8988T (cell line): ENCODE results near the gene CEND1.

Experiments
- DNase-seq: peaks from one replicate; pipeline ENCODE4 v3.0.0; 2011

Gene CEND1

GRCh38 chr11:794766-795633 lies 5.1 kb upstream of the CEND1 start:
- peak; percentile 86 for DNase-seq

DNA sequence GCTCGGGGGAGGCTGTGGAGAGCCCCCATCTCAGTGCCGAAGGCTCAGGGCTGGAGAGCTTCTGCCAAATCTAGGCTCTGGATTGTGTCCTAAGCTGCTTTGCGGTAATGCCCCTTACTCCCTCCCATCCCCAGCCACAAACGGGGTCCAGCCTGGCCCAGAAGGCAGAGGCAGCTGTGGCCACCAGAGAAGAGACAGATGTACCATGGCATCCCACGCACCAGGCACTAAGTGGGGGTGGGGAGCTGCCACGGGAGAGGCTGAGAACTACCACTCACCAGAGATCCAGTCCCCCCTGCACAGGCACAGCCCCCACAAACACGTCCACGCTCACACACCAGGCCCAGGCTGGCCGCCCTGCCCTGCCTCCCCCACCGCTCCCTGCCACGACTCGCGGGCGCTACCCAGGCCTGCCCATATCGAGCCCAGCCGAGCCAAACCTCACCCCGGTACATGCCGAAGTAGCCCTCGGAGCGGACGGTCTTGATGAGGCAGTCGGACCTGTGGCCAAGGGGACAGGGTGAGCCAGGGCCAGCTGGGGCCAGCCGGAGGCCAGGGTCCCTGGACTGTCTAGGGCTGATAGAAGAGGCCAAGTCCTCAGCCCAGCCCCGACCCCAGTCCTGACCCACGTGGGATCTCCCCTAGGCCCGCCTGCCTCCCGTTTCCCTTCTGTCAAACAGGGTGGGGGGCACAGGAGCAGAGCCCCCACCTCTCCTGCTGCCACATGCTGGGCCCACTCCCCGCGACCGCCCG lies 4.3 kb upstream of the CEND1 start:
- no peak for DNase-seq

GRCh38 chr11:793556-793955 lies 3.7 kb upstream of the CEND1 start:
- no peak for DNase-seq

DNA sequence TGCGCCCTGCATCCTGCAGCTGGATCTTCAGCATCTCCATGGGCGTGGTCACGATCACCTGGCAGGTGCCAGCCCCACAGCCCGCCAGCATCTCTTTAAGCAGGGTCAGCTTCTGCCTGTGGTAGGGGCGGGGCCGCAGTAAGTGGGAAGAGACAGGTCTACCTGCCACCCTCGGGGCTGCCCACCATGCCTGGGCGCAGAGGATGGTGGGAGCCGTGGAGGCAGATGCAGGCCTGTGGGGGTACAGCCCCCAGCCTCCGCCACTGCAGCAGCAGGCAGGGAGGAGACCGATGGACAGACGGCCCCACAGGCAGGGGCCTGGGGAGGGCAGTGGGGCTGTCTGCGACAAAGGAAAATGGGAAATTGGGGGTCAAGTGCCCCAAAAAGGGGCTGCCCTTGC lies 3.0 kb upstream of the CEND1 start:
- DNase-seq: no peak

DNA sequence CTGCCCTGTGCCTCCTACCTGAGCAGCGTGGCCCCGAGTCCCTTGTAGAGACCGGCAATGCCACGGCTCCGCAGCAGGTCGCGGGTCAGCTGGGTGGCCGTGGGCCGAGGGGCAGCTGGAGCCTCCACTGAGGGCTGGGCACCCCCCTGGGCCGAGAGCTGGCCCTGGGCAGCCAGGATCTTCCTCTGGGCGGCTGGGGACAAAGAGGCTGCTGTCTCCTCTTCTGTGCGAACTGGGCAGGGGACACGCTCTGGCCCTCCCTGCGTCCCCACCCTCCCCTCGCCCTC lies 2.6 kb upstream of the CEND1 start:
- DNase-seq: no peak

DNA sequence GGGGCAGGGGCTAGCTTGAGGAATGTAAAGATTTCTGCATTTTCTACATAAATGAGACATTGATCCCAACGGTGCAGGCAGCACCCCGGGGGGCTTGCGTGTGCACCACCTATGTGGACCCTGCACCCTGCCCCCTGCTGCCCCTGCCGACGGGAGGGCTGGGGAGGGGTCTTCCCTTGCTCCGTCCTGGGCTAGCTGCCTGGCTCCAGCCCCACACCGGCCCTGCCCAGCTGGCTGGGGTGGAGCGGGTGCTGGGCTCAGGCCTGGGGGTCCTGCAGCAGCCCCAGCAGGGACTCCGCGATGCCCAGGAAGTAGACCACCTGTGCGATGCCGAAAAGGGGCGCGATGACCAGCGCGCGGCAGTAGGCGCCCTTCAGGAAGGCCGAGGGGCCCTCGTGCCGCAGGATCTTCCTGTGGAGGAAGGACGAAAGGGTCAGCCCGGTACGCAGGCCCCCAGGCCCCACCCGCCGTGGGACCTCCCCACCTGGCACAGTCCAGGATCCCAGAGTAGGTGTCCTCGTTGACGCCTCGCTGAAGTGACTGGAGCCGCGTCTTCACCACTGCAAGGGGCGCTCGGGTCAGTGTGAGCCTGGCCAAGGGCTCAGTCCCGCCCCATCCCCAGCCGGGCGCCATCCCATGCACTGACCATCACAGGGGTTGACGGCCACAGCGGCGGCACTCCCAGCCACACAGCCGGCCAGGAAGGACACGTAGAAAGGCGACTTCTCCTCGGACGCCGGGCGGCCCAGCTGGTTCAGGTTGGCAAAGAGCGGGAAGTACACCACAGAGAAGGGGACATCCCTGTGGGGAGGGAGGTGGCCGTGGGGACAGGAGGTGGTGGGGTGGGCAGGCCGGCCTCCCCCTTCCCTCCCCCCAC lies 2.0 kb upstream of the CEND1 start:
- DNase-seq: no peak

GRCh38 chr11:790721-791564 lies 1.1 kb upstream of the CEND1 start:
- peak; percentile 94 for DNase-seq

DNA sequence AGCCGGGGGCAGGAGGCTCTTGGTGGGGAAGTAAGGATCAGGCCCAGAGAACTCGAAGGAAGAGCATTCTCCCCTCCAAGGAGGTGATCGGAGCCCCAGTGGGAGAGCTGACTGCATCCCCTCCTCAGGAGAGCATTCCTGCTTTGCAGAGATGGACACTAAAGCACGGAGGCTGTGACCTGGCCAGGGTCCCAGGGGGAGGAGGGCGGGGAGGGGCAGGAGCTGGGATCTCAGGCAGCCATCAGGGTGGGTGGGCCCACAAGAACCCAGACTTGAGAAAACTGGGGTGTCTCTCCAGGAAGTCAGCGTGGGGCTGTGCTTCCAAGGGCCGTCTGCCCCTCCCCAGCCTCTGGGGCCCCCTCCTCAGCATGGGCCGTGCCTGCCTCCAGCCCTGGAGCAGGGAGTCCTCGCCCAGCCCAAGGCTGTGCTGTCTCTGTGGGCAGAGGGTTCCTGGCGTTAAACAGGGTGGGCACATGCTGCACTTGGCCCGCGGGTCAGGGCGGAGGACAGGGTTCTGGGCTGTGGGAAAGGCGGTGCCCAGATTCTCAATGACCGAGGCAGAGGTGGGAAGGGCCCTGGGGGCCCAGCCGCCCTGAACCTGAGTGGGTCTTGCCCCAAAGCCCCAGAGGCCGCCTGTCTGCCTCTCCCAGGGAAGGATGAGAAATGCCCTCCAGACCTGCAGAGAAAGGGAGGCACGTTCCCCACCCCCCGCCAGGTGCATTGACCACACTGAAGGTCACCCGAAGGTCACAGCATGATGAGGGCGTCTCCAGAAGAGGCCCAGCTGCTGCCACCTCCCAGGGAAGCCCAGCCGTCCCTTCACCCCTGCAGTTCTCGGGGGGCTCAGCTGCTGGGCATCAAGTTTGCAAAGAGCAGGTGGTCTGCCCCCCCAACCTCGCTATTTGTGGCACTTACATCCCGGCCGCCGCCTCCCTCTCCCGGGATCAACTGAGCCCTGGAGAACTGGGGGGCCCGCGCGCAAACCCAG lies 643 bp downstream of the CEND1 start:
- no peak for DNase-seq

DNA sequence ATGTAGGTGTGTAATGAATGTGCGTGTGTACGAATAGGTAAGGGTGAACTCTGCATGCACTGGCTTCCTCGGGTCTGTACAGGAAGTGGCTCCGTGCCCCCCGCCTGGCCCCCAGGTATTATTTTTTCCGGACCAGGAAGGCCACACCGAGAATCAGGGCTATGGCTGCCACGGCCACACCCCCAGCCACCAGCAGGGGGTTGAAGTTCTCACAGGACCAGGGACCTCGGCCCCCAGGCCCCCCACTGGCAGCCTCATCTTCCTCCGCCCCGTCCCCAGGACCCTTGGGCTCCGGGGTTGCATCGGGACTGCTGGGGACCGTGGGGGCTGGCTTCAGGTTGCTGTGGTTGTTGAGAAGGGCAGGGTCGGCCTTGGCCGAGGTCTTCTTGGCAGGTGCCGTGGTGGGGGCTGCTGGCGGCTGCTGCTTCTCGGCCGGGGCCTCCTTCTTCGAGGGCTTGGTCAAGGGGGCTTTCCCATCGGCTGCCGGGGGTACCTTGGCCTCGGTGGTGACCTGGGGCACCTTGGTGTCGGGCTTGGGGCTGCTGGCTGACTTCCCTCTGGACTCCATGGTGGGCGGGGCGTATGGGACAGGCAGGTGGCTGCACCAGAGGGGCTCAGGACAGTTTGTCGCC lies 1.8 kb downstream of the CEND1 start:
- no peak for DNase-seq

DNA sequence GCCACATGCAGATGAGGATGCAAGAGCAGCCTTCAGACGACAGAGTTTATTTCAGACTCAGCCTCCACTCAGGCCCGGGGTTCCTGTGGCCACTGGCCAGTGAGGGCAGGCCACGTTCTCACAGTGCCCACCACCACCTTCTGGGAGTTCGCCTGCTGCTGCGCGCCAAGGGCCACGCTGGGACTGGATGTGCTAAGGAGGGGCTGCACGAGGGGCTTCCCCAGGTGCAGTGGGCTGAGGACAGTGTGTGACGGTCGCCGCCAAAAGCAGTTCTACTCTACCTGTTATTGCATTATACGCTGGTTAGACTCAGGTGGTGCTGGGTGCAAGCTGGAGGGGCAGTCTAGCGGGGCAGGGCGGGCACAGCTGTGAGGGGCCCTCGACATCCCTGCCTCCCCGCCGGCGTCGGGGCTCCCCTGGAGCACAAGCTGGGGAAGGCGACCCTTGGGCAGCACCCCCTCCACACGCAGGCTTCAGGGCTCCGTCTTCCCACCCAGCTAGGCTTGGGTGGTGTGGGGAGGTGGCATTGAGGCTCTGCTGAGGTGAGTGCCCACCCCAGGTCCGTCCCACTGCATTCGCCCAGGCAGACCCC lies 2.7 kb downstream of the CEND1 start:
- no peak for DNase-seq

DNA sequence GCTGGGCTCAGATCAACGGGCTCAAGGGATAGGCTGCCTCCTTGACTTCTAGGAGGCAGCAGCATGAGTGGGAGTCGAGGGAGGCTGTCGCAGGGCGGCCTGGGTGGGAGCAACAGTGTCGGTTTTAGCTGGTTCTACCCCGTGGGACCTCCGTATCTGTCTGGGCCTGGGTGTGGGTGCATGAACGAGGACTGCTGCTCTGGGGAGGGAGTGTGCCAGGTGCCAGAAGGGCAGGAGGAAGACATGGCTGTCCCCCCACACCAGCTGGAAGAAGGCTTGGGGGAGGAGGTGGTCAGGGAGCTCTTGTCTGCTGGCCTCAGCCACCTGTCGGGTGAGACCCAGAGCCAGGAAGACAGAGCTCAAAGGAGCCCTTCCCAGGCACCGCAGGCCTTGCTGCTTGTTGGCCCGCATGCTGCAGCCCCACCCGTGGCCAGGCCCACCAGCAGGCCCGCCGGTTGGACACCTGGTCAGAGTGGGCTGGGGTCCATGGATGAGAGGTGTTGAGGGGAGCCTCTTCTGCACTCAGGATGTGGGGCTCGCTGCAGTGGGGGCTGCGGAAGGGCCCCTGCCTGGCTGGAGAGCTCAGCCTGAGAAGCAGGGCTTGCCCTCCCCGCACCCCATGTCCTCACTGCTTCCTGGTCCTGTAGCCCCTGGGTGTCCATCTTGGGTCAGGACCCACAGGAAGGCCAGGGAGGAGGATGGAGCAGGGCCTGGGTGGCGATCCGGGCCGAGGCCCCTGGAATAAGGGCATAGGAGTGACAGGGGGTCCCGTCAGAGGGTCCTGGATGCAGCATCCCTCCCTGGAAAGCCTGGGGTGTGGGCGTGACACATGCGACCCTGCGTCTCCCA lies 3.4 kb downstream of the CEND1 start:
- no peak for DNase-seq

DNA sequence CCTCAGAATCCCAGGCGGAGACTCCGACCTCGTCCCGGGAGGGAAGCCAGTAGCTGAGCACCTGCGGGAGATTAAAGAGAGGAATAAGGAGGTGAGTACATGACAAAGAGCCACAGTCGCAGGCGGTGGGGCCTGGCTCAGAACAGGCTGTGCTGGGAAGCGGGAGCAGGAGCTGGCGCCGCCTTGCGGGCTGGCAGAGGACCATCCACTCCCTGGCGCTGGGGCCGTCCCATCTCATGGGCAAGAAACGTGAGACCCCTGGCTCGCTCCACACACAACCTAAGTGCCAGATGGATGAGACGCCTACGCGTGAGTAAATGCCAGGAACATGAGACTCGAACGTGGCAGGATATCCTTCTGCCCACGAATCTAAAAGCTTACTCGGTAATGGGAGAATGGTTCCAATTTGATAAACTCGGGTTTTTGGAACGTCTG lies 6.3 kb downstream of the CEND1 start:
- DNase-seq: peak; percentile 87

DNA sequence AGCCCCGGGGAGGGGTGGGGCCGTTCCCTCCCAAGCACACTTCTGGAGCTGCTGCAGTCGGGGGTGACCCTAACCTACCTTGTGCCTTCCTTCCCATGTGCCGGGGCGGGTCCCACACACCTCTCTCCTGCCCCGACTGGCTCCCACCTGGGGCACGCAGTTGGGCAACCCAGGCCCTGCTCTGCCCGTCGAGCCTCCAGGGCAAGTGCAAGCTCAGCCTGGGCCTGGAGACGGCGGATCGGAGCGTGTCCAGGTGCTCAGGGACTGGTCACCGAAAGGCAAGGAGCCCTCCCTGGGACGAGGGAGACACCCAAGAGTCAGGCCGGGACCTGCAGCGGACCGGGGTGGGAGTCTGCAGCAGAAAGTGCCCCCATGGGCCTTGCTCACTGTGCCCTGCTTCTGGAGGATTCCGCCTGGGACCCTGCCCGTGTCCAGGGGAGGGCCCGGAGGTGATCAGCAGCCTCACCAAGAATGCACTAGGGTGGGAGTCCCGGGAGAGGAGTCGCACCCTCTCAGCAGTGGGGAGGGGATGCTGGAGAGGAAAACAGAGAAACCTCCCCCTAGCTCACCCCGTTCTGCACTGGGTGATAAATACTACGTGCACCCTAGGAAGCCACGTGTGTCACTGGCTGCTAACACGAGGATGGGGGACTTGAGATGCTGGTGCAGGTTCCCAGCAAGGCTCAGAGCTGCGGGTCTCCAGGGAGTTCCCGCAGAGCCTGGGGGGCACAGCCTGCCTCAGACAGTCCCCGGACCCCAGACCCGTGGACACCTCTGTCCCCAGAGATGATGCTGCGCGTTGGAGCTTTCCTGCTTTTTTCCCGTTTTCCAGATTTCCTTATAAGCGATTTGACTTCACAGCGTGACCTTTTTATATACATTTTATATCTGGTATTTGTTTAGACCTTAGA lies 7.4 kb downstream of the CEND1 start:
- no peak for DNase-seq

GRCh38 chr11:779955-780532 lies 9.8 kb downstream of the CEND1 start:
- DNase-seq: no peak

DNA sequence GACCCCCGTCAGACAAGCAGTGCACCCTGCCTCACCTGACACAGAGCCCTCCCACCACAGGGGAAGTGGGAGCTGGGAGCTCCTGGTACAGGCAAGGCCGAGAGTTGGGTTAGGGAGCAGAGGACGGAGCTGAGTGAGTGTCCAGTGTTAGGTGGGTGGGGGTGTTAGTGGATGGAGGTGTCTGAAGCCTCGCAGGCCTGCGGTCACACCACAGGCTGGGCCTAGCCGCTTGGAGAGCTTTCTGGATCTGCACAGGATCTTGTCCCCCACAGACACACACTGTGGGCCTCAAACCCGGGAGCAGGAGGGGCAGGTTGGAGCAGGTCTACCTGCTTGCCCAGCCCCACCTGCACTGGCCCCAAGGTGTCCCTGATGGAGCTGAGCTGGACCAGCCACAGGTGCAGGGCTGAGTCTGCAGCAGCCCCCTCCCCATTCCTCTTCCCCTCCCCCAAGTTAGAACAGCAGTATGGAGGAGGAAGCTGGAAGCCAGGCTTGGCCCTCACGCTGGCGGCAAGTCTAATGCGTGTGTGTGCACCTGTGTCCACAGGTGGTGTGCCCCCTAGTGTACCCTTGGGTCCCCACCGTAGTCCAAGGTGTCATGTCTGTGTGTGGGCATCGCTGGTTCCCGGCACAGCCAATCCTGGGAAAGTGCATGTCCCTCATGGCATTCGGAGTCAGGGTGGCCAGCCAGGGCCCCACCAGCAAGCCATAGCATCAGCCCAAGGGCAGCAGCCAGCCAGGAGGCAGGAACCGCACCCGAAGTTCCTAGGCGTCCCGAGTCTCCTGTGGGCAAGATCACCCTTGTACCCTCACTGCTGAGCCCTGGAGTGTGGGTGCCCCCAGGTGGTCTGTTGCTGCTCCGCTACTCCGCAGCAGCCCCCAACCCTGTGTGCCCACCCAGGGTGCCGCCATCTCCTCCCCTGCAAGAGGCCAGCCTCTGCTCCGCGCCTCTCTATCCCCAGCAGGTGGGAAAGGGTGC lies 10.6 kb downstream of the CEND1 start:
- DNase-seq: no peak
